B cell (primary cell): ENCODE data around the gene FOXN4. TPM values are rescaled to one million over a fixed set of nuclear protein-coding genes. Genes with fewer than 3 reads are reported as not detected.

Experiments used
- ATAC-seq: fragments of 200-7000 bp; cut with Tn5 transposase; one replicate; pipeline ENCODE4 v1.10.0; 2021; ENCODE audit warnings: low read depth, mild to moderate bottlenecking, moderate number of reproducible peaks, moderate library complexity
- CTCF ChIA-PET: fragments of 350-600 bp; sonication (Branson Sonifier 250); formaldehyde crosslinking; loops from one replicate; lab custom pipeline; 2021; ENCODE audit warnings: antibody characterized with exemption, inconsistent platforms; lab: Charles Lee
- POLR2A ChIA-PET: fragments of 350-600 bp; sonication (Branson Sonifier 250); formaldehyde crosslinking; loops from one replicate; lab custom pipeline; 2021; ENCODE audit warnings: antibody characterized with exemption; lab: Charles Lee
- DNase-seq: peaks from one replicate; pipeline ENCODE4 v3.0.0; 2013
- H2AFZ ChIP-seq: 2 replicates; pipeline ENCODE4 v1.6.1; 2012; ENCODE audit warnings: mild to moderate bottlenecking, low read depth, low read length; ENCODE audit not compliant: insufficient read depth, poor library complexity, severe bottlenecking
- H3K27ac ChIP-seq, 2 donors: 1 replicate in 1 of 2; 2 replicates in 1 of 2; pipeline ENCODE4 v1.5.1; 2012 to 2013; ENCODE audit warnings: low read length in 2 of 2, mild to moderate bottlenecking in 2 of 2, moderate library complexity in 1 of 2
- H3K27me3 ChIP-seq, 4 experiments: fragments of 200-600 bp in 1 of 4; sonication (generic) in 1 of 4; replicated peaks in 1 of 4; 1 replicate in 2 of 4; 2 replicates in 2 of 4; pipeline versions ENCODE4 v1.6.1 to v1.7.0; 2013 to 2016; ENCODE audit warnings: low read length in 3 of 4, mild to moderate bottlenecking in 2 of 4, mixed read lengths in 1 of 4, moderate library complexity in 1 of 4; ENCODE audit not compliant: insufficient read depth in 4 of 4, control insufficient read depth in 3 of 4; ENCODE audit errors: control extremely low read depth in 1 of 4
- H3K36me3 ChIP-seq, 2 experiments: replicated peaks in 1 of 2; 1 replicate in 1 of 2; 2 replicates in 1 of 2; pipeline versions ENCODE4 v1.6.1 to v1.7.1; 2013; ENCODE audit warnings: low read length in 1 of 2; ENCODE audit not compliant: insufficient read depth in 2 of 2, control insufficient read depth in 1 of 2; ENCODE audit errors: control extremely low read depth in 1 of 2, extremely low read depth in 1 of 2
- H3K4me1 ChIP-seq, 2 donors: fragments of 200-600 bp in 1 of 2; sonication (generic) in 1 of 2; 1 replicate in 1 of 2; 2 replicates in 1 of 2; pipeline versions ENCODE4 v1.5.1 to v1.6.1; 2013 to 2017; ENCODE audit warnings: low read length in 2 of 2; ENCODE audit not compliant: control insufficient read depth in 2 of 2, insufficient read depth in 2 of 2
- H3K4me2 ChIP-seq: replicated peaks from 2 replicates; pipeline ENCODE3; 2012; ENCODE audit warnings: mild to moderate bottlenecking, low read depth, low read length; ENCODE audit not compliant: poor library complexity, severe bottlenecking
- H3K4me3 ChIP-seq, 5 experiments: fragments of 200-600 bp in 1 of 5; sonication (generic) in 1 of 5; 1 replicate in 3 of 5; 2 replicates in 2 of 5; pipeline versions ENCODE4 v1.5.1 to v1.7.0; 2011 to 2016; ENCODE audit warnings: low read length in 4 of 5, mild to moderate bottlenecking in 4 of 5, low read depth in 2 of 5, control low read depth in 1 of 5, moderate library complexity in 1 of 5; ENCODE audit not compliant: insufficient read depth in 1 of 5; ENCODE audit errors: control extremely low read depth in 1 of 5, extremely low read depth in 1 of 5
- H3K79me2 ChIP-seq: fragments of 200-600 bp; sonication (generic); one replicate; pipeline ENCODE4 v1.6.0; 2016; ENCODE audit warnings: low read length; ENCODE audit not compliant: control insufficient read depth, insufficient read depth
- H3K9ac ChIP-seq: fragments of 200-600 bp; sonication (generic); 2 replicates; pipeline ENCODE4 v1.6.1; 2017; ENCODE audit warnings: mild to moderate bottlenecking, low read length, moderate library complexity
- H3K9me3 ChIP-seq, 3 donors: one replicate each; pipeline versions ENCODE4 v1.6.1 to v1.7.1; 2013; ENCODE audit warnings: low read length in 2 of 3; ENCODE audit not compliant: control insufficient read depth in 2 of 3, insufficient read depth in 1 of 3; ENCODE audit errors: control extremely low read depth in 1 of 3
- H4K20me1 ChIP-seq: 2 replicates; pipeline ENCODE4 v1.6.0; 2012; ENCODE audit warnings: mild to moderate bottlenecking, low read length; ENCODE audit not compliant: insufficient read depth, control insufficient read depth, poor library complexity, severe bottlenecking
- H3K27ac Mint-ChIP-seq: one replicate; pipeline ENCODE4 v1.8.0; 2021; ENCODE audit warnings: mixed read lengths
- H3K27me3 Mint-ChIP-seq: one replicate; pipeline ENCODE4 v1.8.0; 2021; ENCODE audit warnings: mixed read lengths
- H3K4me1 Mint-ChIP-seq: one replicate; pipeline ENCODE4 v1.8.0; 2021; ENCODE audit warnings: mixed read lengths
- H3K4me3 Mint-ChIP-seq: one replicate; pipeline ENCODE4 v1.8.0; 2021; ENCODE audit warnings: mixed read lengths
- H3K9me3 Mint-ChIP-seq: one replicate; pipeline ENCODE4 v1.8.0; 2022; ENCODE audit warnings: mixed read lengths; ENCODE audit not compliant: insufficient read depth
- EZH2 ChIP-seq: IDR thresholded peaks from 2 replicates; pipeline ENCODE4 v1.6.1; 2012; ENCODE audit warnings: borderline replicate concordance, low read depth, mild to moderate bottlenecking, moderate library complexity, low read length; ENCODE audit not compliant: insufficient read depth, poor library complexity, severe bottlenecking
- WGBS: methylation state at CpG from one replicate; pipeline ENCODE4 v1.1.5; 2013; ENCODE audit warnings: missing lambda C conversion rate; ENCODE audit not compliant: insufficient coverage; 5-methylcytosine and 5-hydroxymethylcytosine counted together
- intact Hi-C: fragments of 100-400 bp; cut with micrococcal nuclease; formaldehyde crosslinking; loops from one replicate; pipeline ENCODE4 v1.10.0; 2022
- polyA plus RNA-seq: library from polyadenylated mRNA; depleted of rRNA; stranded (reverse); fragments of >200 nt; gene quantifications from 2 replicates; pipeline ENCODE4 v1.2.3, GENCODE V29; 2012
- total RNA-seq, 2 donors: library from RNA; stranded (reverse); fragments of 120-200 nt in 1 of 2; gene quantifications; 1 replicate in 1 of 2; 2 replicates in 1 of 2; pipeline versions ENCODE4 v1.2.3 to v1.2.4, GENCODE V29; 2013 to 2022
- TF ChIP-seq, protein P1 (sequence below): fragments of 200-600 bp; IDR thresholded peaks from one replicate; pipeline ENCODE4 v1.8.0; 2022; ENCODE audit warnings: antibody characterized with exemption, mild to moderate bottlenecking

The FOXN4 gene
- total and polyA plus RNA-seq, 2 donors (not counting 1 experiment from before 2014, with no cell fraction given) = not detected

DNA sequence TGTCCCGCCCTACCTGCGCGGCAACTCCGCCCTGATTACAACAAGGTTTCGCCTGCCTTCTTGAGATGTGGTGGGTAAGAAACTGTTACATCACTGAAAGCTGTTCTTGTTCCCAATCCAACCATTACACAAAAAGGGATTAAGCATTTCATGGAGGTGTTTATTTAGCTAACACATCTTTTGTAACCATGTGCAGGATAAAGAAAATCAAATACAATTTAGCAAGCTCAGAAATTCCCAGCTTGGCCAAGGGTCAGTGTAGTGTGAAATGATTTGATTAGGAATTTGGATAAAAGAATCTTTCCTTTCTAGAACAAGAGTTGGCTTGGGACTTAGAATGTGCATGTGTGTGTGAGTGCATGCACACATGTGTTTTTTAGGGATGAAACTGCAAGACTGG lies 6.3 kb downstream of the FOXN4 start:
- H3K79me2 ChIP-seq = no peaks in the 10 kb centered on the region
- H3K9ac ChIP-seq = no peak overlapping the region
- ATAC-seq (no peak), DNase-seq (no peak)
- POLR2A ChIA-PET = no interaction called here
- H4K20me1 ChIP-seq = no peaks in the 10 kb centered on the region
- intact Hi-C loops = no loop called here
- H3K4me1 Mint-ChIP-seq = peaks cover under 1% of the 10 kb centered on the region
- no peaks in the 10 kb centered on the region for H3K9me3 Mint-ChIP-seq
- TF ChIP-seq, protein P1, sequence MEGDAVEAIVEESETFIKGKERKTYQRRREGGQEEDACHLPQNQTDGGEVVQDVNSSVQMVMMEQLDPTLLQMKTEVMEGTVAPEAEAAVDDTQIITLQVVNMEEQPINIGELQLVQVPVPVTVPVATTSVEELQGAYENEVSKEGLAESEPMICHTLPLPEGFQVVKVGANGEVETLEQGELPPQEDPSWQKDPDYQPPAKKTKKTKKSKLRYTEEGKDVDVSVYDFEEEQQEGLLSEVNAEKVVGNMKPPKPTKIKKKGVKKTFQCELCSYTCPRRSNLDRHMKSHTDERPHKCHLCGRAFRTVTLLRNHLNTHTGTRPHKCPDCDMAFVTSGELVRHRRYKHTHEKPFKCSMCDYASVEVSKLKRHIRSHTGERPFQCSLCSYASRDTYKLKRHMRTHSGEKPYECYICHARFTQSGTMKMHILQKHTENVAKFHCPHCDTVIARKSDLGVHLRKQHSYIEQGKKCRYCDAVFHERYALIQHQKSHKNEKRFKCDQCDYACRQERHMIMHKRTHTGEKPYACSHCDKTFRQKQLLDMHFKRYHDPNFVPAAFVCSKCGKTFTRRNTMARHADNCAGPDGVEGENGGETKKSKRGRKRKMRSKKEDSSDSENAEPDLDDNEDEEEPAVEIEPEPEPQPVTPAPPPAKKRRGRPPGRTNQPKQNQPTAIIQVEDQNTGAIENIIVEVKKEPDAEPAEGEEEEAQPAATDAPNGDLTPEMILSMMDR = no peak
- H3K4me3 ChIP-seq = no peak overlapping the region
- H3K4me1 ChIP-seq = no peaks in the 10 kb centered on the region
- no CpG with 5 or more reads among the region's 5 CpGs for WGBS
- H3K27ac Mint-ChIP-seq = no peak overlapping the region
- H3K36me3 ChIP-seq = no peaks in the 10 kb centered on the region
- H2AFZ ChIP-seq = no peak overlapping the region
- peaks cover 40% of the 10 kb centered on the region for H3K27me3 Mint-ChIP-seq
- CTCF ChIA-PET = no interaction called here
- no peak overlapping the region for H3K27ac ChIP-seq
- H3K4me2 ChIP-seq = no peak overlapping the region
- H3K27me3 ChIP-seq = peaks cover 0 to 39% (median 12%) of the 10 kb centered on the region in 4 experiments
- H3K4me3 Mint-ChIP-seq = no peak overlapping the region
- no peaks in the 10 kb centered on the region for H3K9me3 ChIP-seq

DNA sequence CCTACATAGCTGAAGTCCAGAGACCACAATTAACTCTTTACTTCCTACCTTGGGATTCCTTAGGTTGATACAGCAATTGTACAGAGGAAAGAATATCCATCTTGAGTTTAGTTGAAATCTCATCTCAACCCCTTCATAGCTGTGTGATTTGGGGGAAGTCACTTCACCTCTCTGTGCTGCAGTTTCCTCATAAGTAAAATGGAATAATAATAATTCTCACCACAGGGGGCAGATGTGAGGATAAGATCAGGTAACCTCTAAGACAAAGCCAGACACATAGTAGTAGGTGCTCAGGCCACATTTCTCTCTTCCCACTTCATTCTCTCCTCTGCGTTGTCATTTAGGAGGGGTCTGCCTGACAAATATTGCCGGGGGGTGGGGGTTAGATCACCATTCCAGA lies 6.7 kb downstream of the FOXN4 start:
- H2AFZ ChIP-seq = no peak overlapping the region
- H3K9me3 ChIP-seq = no peaks in the 10 kb centered on the region
- H3K4me3 Mint-ChIP-seq = no peak overlapping the region
- no peak overlapping the region for H3K4me2 ChIP-seq
- DNase-seq = no peak
- no peak for TF ChIP-seq EZH2
- TF ChIP-seq, protein P1 = no peak
- no peaks in the 10 kb centered on the region for H3K4me1 Mint-ChIP-seq
- ChIA-PET CTCF (no interaction called here), POLR2A (no interaction called here)
- H3K4me3 ChIP-seq = no peak overlapping the region
- H3K27me3 ChIP-seq = peaks cover 0 to 35% (median 11%) of the 10 kb centered on the region in 4 experiments
- no peak overlapping the region for H3K9ac ChIP-seq
- H3K79me2 ChIP-seq = no peaks in the 10 kb centered on the region
- intact Hi-C loops = no loop called here
- no peaks in the 10 kb centered on the region for H3K36me3 ChIP-seq
- no CpG with 5 or more reads among the region's 2 CpGs for WGBS
- peaks cover 36% of the 10 kb centered on the region for H3K27me3 Mint-ChIP-seq
- no peak for ATAC-seq
- H3K4me1 ChIP-seq = no peaks in the 10 kb centered on the region
- H4K20me1 ChIP-seq = no peaks in the 10 kb centered on the region
- no peak overlapping the region for H3K27ac ChIP-seq
- H3K9me3 Mint-ChIP-seq = no peaks in the 10 kb centered on the region
- no peak overlapping the region for H3K27ac Mint-ChIP-seq
